Epidermal melanocyte (primary cell): ENCODE results near the gene RAVER2.
"Not testable (repeated sequence)": the region's sequence is repeated elsewhere in the genome, so short reads cannot be mapped to it uniquely, and the experiment has no call there.

ENCODE experiments used
- DNase-seq: peaks from one replicate; pipeline ENCODE4 v3.0.0; 2011; ENCODE audit warnings: low spot score; ENCODE audit not compliant: insufficient read length

Gene RAVER2

GRCh38 chr1:64744492-64745180, at the start of gene RAVER2:
Gene RAVER2 (plus strand): TSS chr1:64745075. CDS start chr1:64745173, 98 bp downstream.
- DNase-seq, result no peak

- DNase-seq, result no peak
Measured at GRCh38 chr1:64696879-64697278, 48.0 kb upstream of the RAVER2 start.

- no peak for DNase-seq
Measured at GRCh38 chr1:64699327-64699726, 45.5 kb upstream of the RAVER2 start.

- DNase-seq, result no peak
Measured at GRCh38 chr1:64701071-64701470, 43.8 kb upstream of the RAVER2 start.

GRCh38 chr1:64701886-64702285, 43.0 kb upstream of the RAVER2 start:
- no peak for DNase-seq

- DNase-seq, result not testable (repeated sequence)
Measured at GRCh38 chr1:64702670-64703069, 42.2 kb upstream of the RAVER2 start.

GRCh38 chr1:64703600-64703999, 41.3 kb upstream of the RAVER2 start:
- no peak for DNase-seq

GRCh38 chr1:64705591-64705990, 39.3 kb upstream of the RAVER2 start:
- DNase-seq, result no peak

- no peak for DNase-seq
Measured at GRCh38 chr1:64711266-64711665, 33.6 kb upstream of the RAVER2 start.

- DNase-seq, result no peak
Measured at GRCh38 chr1:64712049-64712448, 32.8 kb upstream of the RAVER2 start.

GRCh38 chr1:64715186-64715585, 29.7 kb upstream of the RAVER2 start:
- DNase-seq, result no peak

GRCh38 chr1:64721135-64721534, 23.7 kb upstream of the RAVER2 start:
- DNase-seq, result no peak

- DNase-seq, result no peak
Measured at GRCh38 chr1:64721576-64722145, 23.2 kb upstream of the RAVER2 start.

- DNase-seq, result no peak
Measured at GRCh38 chr1:64727861-64728260, 17.0 kb upstream of the RAVER2 start.

GRCh38 chr1:64733581-64734286, 11.1 kb upstream of the RAVER2 start:
- no peak for DNase-seq

GRCh38 chr1:64734287-64734652, 10.6 kb upstream of the RAVER2 start:
- DNase-seq, result no peak

GRCh38 chr1:64740687-64741086, 4.2 kb upstream of the RAVER2 start:
- DNase-seq, result not testable (repeated sequence)

GRCh38 chr1:64743954-64744491, 852 bp upstream of the RAVER2 start:
- DNase-seq, result no peak

- no peak for DNase-seq
Measured at GRCh38 chr1:64745181-64745985, 508 bp downstream of the RAVER2 start.

GRCh38 chr1:64745986-64746940, 1.4 kb downstream of the RAVER2 start:
- DNase-seq, result no peak
